ENCODE measurements around the gene ARID1B. TPM values are rescaled to one million over a fixed set of nuclear protein-coding genes. Genes with fewer than 3 reads are reported as not detected.

Gene ARID1B
- total RNA-seq, 1 experiment from 2014 or later = 91.7 TPM

DNA sequence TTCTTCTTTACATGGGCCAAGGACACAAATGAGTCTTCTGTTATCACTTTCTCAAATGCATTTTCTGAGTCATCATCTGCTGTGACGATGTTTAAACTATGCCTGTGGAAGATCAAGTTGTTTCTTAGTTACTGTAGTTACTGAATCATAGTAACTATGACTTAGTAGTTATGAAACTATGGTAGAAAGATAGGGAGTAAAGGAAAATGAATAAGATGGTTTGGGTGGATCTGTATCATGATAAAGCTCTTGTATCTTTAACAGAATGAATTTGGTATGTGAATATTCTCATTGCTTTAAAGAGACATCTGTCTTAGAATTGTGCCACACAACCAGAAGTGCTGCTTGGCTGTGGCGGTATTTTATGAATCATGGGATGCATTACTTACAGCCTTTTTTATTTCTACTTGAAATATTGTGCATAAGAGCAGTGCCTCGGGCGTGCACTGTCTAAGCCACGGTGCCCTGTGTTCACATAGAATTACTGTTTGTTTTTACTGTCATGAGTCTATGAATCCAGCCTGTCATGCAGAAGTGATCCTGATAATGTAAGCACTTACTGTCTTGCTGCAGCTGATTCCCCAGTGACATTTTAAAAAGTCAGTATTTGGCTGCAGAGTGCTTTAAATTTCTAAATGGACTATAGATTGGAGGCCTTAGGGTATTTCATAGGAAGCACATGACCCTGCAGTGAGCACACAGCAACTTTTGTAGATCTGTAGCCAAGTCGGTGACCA lies 330.9 kb downstream of the ARID1B start:
- peaks cover 10% of the 10 kb centered on the region for H3K4me1 ChIP-seq (ENCODE audit: control insufficient read depth, insufficient read depth, low read length)
- TF ChIP-seq, protein P1, sequence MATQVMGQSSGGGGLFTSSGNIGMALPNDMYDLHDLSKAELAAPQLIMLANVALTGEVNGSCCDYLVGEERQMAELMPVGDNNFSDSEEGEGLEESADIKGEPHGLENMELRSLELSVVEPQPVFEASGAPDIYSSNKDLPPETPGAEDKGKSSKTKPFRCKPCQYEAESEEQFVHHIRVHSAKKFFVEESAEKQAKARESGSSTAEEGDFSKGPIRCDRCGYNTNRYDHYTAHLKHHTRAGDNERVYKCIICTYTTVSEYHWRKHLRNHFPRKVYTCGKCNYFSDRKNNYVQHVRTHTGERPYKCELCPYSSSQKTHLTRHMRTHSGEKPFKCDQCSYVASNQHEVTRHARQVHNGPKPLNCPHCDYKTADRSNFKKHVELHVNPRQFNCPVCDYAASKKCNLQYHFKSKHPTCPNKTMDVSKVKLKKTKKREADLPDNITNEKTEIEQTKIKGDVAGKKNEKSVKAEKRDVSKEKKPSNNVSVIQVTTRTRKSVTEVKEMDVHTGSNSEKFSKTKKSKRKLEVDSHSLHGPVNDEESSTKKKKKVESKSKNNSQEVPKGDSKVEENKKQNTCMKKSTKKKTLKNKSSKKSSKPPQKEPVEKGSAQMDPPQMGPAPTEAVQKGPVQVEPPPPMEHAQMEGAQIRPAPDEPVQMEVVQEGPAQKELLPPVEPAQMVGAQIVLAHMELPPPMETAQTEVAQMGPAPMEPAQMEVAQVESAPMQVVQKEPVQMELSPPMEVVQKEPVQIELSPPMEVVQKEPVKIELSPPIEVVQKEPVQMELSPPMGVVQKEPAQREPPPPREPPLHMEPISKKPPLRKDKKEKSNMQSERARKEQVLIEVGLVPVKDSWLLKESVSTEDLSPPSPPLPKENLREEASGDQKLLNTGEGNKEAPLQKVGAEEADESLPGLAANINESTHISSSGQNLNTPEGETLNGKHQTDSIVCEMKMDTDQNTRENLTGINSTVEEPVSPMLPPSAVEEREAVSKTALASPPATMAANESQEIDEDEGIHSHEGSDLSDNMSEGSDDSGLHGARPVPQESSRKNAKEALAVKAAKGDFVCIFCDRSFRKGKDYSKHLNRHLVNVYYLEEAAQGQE (IDR thresholded peaks at IDR 0.05; ENCODE audit: insufficient read depth in 1 of 2, low read depth in 2 of 2, low read length in 1 of 2) = no peak
- TF ChIP-seq, protein P2, sequence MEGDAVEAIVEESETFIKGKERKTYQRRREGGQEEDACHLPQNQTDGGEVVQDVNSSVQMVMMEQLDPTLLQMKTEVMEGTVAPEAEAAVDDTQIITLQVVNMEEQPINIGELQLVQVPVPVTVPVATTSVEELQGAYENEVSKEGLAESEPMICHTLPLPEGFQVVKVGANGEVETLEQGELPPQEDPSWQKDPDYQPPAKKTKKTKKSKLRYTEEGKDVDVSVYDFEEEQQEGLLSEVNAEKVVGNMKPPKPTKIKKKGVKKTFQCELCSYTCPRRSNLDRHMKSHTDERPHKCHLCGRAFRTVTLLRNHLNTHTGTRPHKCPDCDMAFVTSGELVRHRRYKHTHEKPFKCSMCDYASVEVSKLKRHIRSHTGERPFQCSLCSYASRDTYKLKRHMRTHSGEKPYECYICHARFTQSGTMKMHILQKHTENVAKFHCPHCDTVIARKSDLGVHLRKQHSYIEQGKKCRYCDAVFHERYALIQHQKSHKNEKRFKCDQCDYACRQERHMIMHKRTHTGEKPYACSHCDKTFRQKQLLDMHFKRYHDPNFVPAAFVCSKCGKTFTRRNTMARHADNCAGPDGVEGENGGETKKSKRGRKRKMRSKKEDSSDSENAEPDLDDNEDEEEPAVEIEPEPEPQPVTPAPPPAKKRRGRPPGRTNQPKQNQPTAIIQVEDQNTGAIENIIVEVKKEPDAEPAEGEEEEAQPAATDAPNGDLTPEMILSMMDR (IDR thresholded peaks at IDR 0.05) = no peak
- no peak for TF ChIP-seq TCF7L2 (IDR thresholded peaks at IDR 0.05; ENCODE audit: low read depth, low read length)
- TF ChIP-seq POLR2AphosphoS5 (IDR thresholded peaks at IDR 0.05; ENCODE audit: low read depth, low read length) = no peak
- TF ChIP-seq SIN3A (IDR thresholded peaks at IDR 0.05; ENCODE audit: borderline replicate concordance, insufficient read depth, low read depth, low read length) = no peak
- ChIA-PET CTCF (interaction anchor here (0.6 kb wide), 1 partner anchor 34 kb away, joined by 3 read pairs; no protein-coding TSS in a partner anchor), POLR2A (no interaction called here)
- ATAC-seq (peak; percentile 64; the same call in 1 of the 2 replicates), DNase-seq (ENCODE audit: low read depth, low spot score) (peak; percentile 54)
- BruUV-seq (replicated peaks) = no TSS peak
- in situ Hi-C loops (cut with HindIII; ENCODE audit: low pct_unique_long_range_greater_than_20kb, low sequenced_read_pairs) = no loop called here
- H3K27ac ChIP-seq (ENCODE audit: low read length) = no peak overlapping the region; the same call in 1 of the 2 replicates
- no peaks in the 10 kb centered on the region for H3K27me3 ChIP-seq (ENCODE audit: control insufficient read depth, insufficient read depth, low read length)
- no peaks in the 10 kb centered on the region; the same call in 1 of the 2 replicates for H3K36me3 ChIP-seq (ENCODE audit: control insufficient read depth, insufficient read depth, low read length)
- intact Hi-C loops (cut with micrococcal nuclease; ENCODE audit: unreplicated experiment) = no loop called here
- H3K9me3 ChIP-seq (ENCODE audit: control insufficient read depth, insufficient read depth, low read depth, low read length) = no peaks in the 10 kb centered on the region
- H3K4me3 ChIP-seq (ENCODE audit: low read depth in 2 of 2, low read length in 2 of 2) = no peak overlapping the region

GRCh38 chr6:157108923-157109322 lies 331.7 kb downstream of the ARID1B start:
- no TSS peak for BruUV-seq (replicated peaks)
- no peaks in the 10 kb centered on the region for H3K27me3 ChIP-seq (ENCODE audit: control insufficient read depth, insufficient read depth, low read length)
- TF ChIP-seq POLR2AphosphoS5 (IDR thresholded peaks at IDR 0.05; ENCODE audit: low read depth, low read length) (no peak), TCF7L2 (IDR thresholded peaks at IDR 0.05; ENCODE audit: low read depth, low read length) (no peak), SIN3A (IDR thresholded peaks at IDR 0.05; ENCODE audit: borderline replicate concordance, insufficient read depth, low read depth, low read length) (no peak)
- TF ChIP-seq, protein P2 (IDR thresholded peaks at IDR 0.05) = no peak
- TF ChIP-seq, protein P1 (IDR thresholded peaks at IDR 0.05; ENCODE audit: insufficient read depth in 1 of 2, low read depth in 2 of 2, low read length in 1 of 2) = no peak
- POLR2A ChIA-PET = interaction anchor here (0.6 kb wide), 1 partner anchor 25 kb away, joined by 3 read pairs; no protein-coding TSS in a partner anchor
- no peak overlapping the region for H3K4me3 ChIP-seq (ENCODE audit: low read depth in 2 of 2, low read length in 2 of 2)
- peaks cover 10% of the 10 kb centered on the region for H3K4me1 ChIP-seq (ENCODE audit: control insufficient read depth, insufficient read depth, low read length)
- CTCF ChIA-PET = no interaction called here
- in situ Hi-C loops (cut with HindIII; ENCODE audit: low pct_unique_long_range_greater_than_20kb, low sequenced_read_pairs) (no loop called here), intact Hi-C loops (cut with micrococcal nuclease; ENCODE audit: unreplicated experiment) (no loop called here)
- DNase-seq (ENCODE audit: low read depth, low spot score) (no peak), ATAC-seq (no peak)
- no peak overlapping the region for H3K27ac ChIP-seq (ENCODE audit: low read length)
- peaks cover 3% of the 10 kb centered on the region; the same call in 1 of the 2 replicates for H3K36me3 ChIP-seq (ENCODE audit: control insufficient read depth, insufficient read depth, low read length)
- H3K9me3 ChIP-seq (ENCODE audit: control insufficient read depth, insufficient read depth, low read depth, low read length) = no peaks in the 10 kb centered on the region
